Right lobe of liver (tissue), 6 donors: ENCODE results near the gene SPPL3. TPM values are rescaled to one million over a fixed set of nuclear protein-coding genes. Genes with fewer than 3 reads are reported as not detected.
A peak's percentile ranks its signal among the peaks of the same experiment; 100 is the strongest.

Experiments used
- ATAC-seq, 4 donors: fragments of 200-7000 bp; cut with Tn5 transposase; one replicate each; pipeline ENCODE4 v1.9.1; 2020; ENCODE audit warnings: mild to moderate bottlenecking in 4 of 4, moderate library complexity in 4 of 4
- DNase-seq, 3 donors: peaks; one replicate each; pipeline ENCODE4 v3.0.0-alpha.2; 2020
- H3K27ac ChIP-seq, 3 donors: fragments of 200-600 bp; one replicate each; pipeline ENCODE4 v1.8.0; 2022
- H3K27me3 ChIP-seq, 2 donors: fragments of 200-600 bp; one replicate each; pipeline ENCODE4 v1.8.0; 2022
- H3K36me3 ChIP-seq, 4 donors: fragments of 200-600 bp; sonication (generic) in 1 of 4; one replicate each; pipeline versions ENCODE4 v1.5.1 to v1.8.0; 2017 to 2022; ENCODE audit warnings: control low read depth in 1 of 4
- H3K4me1 ChIP-seq, 4 donors: fragments of 200-600 bp; sonication (generic) in 1 of 4; one replicate each; pipeline versions ENCODE4 v1.5.1 to v1.8.0; 2017 to 2022; ENCODE audit warnings: control low read depth in 1 of 4
- H3K4me3 ChIP-seq, 3 donors: fragments of 200-600 bp; one replicate each; pipeline ENCODE4 v1.8.0; 2022
- H3K9me3 ChIP-seq, 4 donors: fragments of 200-600 bp; sonication (generic) in 1 of 4; one replicate each; pipeline versions ENCODE4 v1.5.1 to v1.8.0; 2017 to 2022; ENCODE audit warnings: control low read depth in 1 of 4
- CTCF ChIP-seq, 4 donors: fragments of 200-600 bp in 3 of 4; fragments of 450-650 bp in 1 of 4; IDR thresholded peaks; one replicate each; pipeline versions ENCODE4 v1.5.1 to v1.8.0; 2016 to 2022; ENCODE audit warnings: antibody characterized with exemption in 4 of 4, mild to moderate bottlenecking in 2 of 4
- POLR2A ChIP-seq: fragments of 450-650 bp; IDR thresholded peaks from one replicate; pipeline ENCODE4 v1.6.1; 2017; ENCODE audit warnings: antibody characterized with exemption, mild to moderate bottlenecking
- WGBS: methylation state at CpG from one replicate; pipeline ENCODE4 v1.1.6; 2018; ENCODE audit warnings: low coverage, low lambda C conversion rate; ENCODE audit not compliant: insufficient coverage; ENCODE audit errors: missing lambda C conversion rate; 5-methylcytosine and 5-hydroxymethylcytosine counted together
- intact Hi-C, 2 donors: fragments of 100-400 bp; cut with DNase I; formaldehyde crosslinking; loops; one replicate each; pipeline versions ENCODE4 v1.11.2 to v1.14.1; 2022
- total RNA-seq, 6 experiments: library from RNA; depleted of rRNA in 2 of 6; stranded (reverse); fragments of >200 nt in 2 of 6; fragmentation: NEBNext Ultra II Directional in 3 of 6; extraction: Animal tissue kit (Norgen Biotek cat#: 25700) in 3 of 6; gene quantifications; one replicate each; pipeline versions ENCODE4 v1.1.0 to v1.2.4, GENCODE V29; 2016 to 2023
- donor health status: DM: no; HTN: yes; CAD: no.
- donor health status: DM: no; HTN: no; CAD: no.
- donor health status: DM: no; HTN: no; CAD: no.
- donor health status: DM: no; HTN: yes; CAD: no.
- donor health status: DM: no; HTN: yes; CAD: no.

The SPPL3 gene
- total RNA-seq, 6 experiments from 2014 or later: 10.7 to 26.6 (median 16.9) TPM

GRCh38 chr12:120720234-120720986 is 183.7 kb downstream of the SPPL3 start:
- DNase-seq (peak in 1 of 3 donors; percentile 55), ATAC-seq (peak; percentile 4 to 55 (median 50))
- peaks cover 0 to 29% (median 6%) of the 10 kb centered on the region in 4 donors for H3K36me3 ChIP-seq
- no peaks in the 10 kb centered on the region for H3K9me3 ChIP-seq
- 18% methylated on average over 4 of the region's 7 CpGs for WGBS
- H3K27me3 ChIP-seq: no peaks in the 10 kb centered on the region
- H3K4me1 ChIP-seq: peaks cover 0 to 63% (median 12%) of the 10 kb centered on the region in 4 donors
- H3K27ac ChIP-seq: peak overlapping the region in 2 of 3 donors; percentile 8 to 76
- no peak overlapping the region for H3K4me3 ChIP-seq
- TF ChIP-seq CTCF (IDR thresholded peaks at IDR 0.05) (no peak), POLR2A (no peak)
- intact Hi-C loops: no loop called here

- H3K27me3 ChIP-seq: no peaks in the 10 kb centered on the region
- H3K4me3 ChIP-seq: no peak overlapping the region
- H3K4me1 ChIP-seq: peaks cover 0 to 57% (median 12%) of the 10 kb centered on the region in 4 donors
- DNase-seq: peak; percentile 81 to 88 (median 88)
- peak; percentile 80 to 86 (median 84) for ATAC-seq
- TF ChIP-seq CTCF (IDR thresholded peaks at IDR 0.05): no peak
- no peak for TF ChIP-seq POLR2A
- WGBS: 24% methylated on average over 11 of the region's 11 CpGs
- no peaks in the 10 kb centered on the region for H3K9me3 ChIP-seq
- H3K36me3 ChIP-seq: peaks cover 0 to 37% (median 9%) of the 10 kb centered on the region in 4 donors
- peak overlapping the region; percentile 8 to 76 (median 17) for H3K27ac ChIP-seq
- intact Hi-C loops: loop anchor here (5.0 to 10.0 kb wide), 2 partner anchors 67 to 75 kb away; partner anchors contain the start of gene CABP1 (in 1 of the 2)
These were observed 184.5 kb downstream of the SPPL3 start for GRCh38 chr12:120719496-120720233.

GRCh38 chr12:120719072-120719471 is 185.1 kb downstream of the SPPL3 start:
- intact Hi-C loops: loop anchor here (5.0 to 10.0 kb wide), 2 partner anchors 67 to 74 kb away; partner anchors contain the start of gene CABP1 (in 1 of the 2)
- TF ChIP-seq POLR2A: no peak
- H3K27me3 ChIP-seq: no peaks in the 10 kb centered on the region
- H3K36me3 ChIP-seq: peaks cover 0 to 41% (median 11%) of the 10 kb centered on the region in 4 donors
- peak overlapping the region in 2 of 3 donors; percentile 17 to 76 for H3K27ac ChIP-seq
- H3K4me3 ChIP-seq: no peak overlapping the region
- H3K9me3 ChIP-seq: no peaks in the 10 kb centered on the region
- ATAC-seq (peak; percentile 57 to 75 (median 66)), DNase-seq (no peak)
- H3K4me1 ChIP-seq: peaks cover 0 to 57% (median 12%) of the 10 kb centered on the region in 4 donors
- WGBS: 17% methylated on average over 2 of the region's 2 CpGs

GRCh38 chr12:120718055-120718454 is 186.1 kb downstream of the SPPL3 start:
- ATAC-seq (no peak), DNase-seq (no peak)
- Histone ChIP-seq H3K4me1 (peaks cover 0 to 53% (median 12%) of the 10 kb centered on the region in 4 donors), H3K4me3 (no peak overlapping the region), H3K9me3 (no peaks in the 10 kb centered on the region), H3K27ac (peak overlapping the region in 1 of 3 donors; percentile 76), H3K27me3 (no peaks in the 10 kb centered on the region), H3K36me3 (peaks cover 0 to 48% (median 11%) of the 10 kb centered on the region in 4 donors)
- TF ChIP-seq CTCF (IDR thresholded peaks at IDR 0.05) (no peak), POLR2A (no peak)
- intact Hi-C loops: loop anchor here (5.0 to 10.0 kb wide), 2 partner anchors 66 to 73 kb away; partner anchors contain the start of gene CABP1 (in 1 of the 2)
- WGBS: 94% methylated on average over 9 of the region's 9 CpGs
